ENCODE results near the gene SMAD2.
A peak's percentile ranks its signal among the peaks of the same experiment; 100 is the strongest.

Gene SMAD2

GRCh38 chr18:47935321-47936055 lies 5.0 kb upstream of the SMAD2 start:
- DNase-seq = peak in 2 of 42 donors; percentile 14 to 23
- intact Hi-C loops (cut with DNase I) = no loop called here

- peak in 2 of 42 donors; percentile 6 to 21 for DNase-seq
- intact Hi-C loops (cut with DNase I) = loop anchor here (5.0 kb wide), 1 partner anchor 90 kb away; no protein-coding TSS in a partner anchor
Observed at GRCh38 chr18:47932603-47933002, 2.1 kb upstream of the SMAD2 start.

- intact Hi-C loops (cut with DNase I) = loop anchor here (5.0 kb wide), 1 partner anchor 90 kb away; no protein-coding TSS in a partner anchor
- no peak for DNase-seq
Observed at GRCh38 chr18:47932190-47932589, 1.7 kb upstream of the SMAD2 start.

GRCh38 chr18:47931718-47932103 lies 1.3 kb upstream of the SMAD2 start:
- intact Hi-C loops (cut with DNase I) = loop anchor here (5.0 kb wide), 1 partner anchor 91 kb away; no protein-coding TSS in a partner anchor
- DNase-seq = peak in 14 of 42 donors; percentile 11 to 52 (median 20)

- intact Hi-C loops (cut with DNase I) = loop anchor here (5.0 kb wide), 1 partner anchor 91 kb away; no protein-coding TSS in a partner anchor
- DNase-seq = peak; percentile 93 to 100 (median 99)
Observed at GRCh38 chr18:47930931-47931717, 665 bp upstream of the SMAD2 start.

GRCh38 chr18:47929681-47930198 lies 719 bp downstream of the SMAD2 start:
- DNase-seq = peak in 1 of 42 donors; percentile 14
- intact Hi-C loops (cut with DNase I) = loop anchor here (5.0 kb wide), 1 partner anchor 93 kb away; no protein-coding TSS in a partner anchor

- intact Hi-C loops (cut with DNase I) = no loop called here
- no peak for DNase-seq
Observed at GRCh38 chr18:47928466-47928865, 2.0 kb downstream of the SMAD2 start.

GRCh38 chr18:47926101-47926850 lies 4.2 kb downstream of the SMAD2 start:
- intact Hi-C loops (cut with DNase I) = no loop called here
- DNase-seq = peak in 16 of 42 donors; percentile 7 to 51 (median 23)

GRCh38 chr18:47919916-47920315 lies 10.5 kb downstream of the SMAD2 start:
- DNase-seq = no peak
- intact Hi-C loops (cut with DNase I) = no loop called here

GRCh38 chr18:47917923-47918610 lies 12.4 kb downstream of the SMAD2 start:
- DNase-seq = no peak
- intact Hi-C loops (cut with DNase I) = no loop called here

GRCh38 chr18:47915930-47916329 lies 14.5 kb downstream of the SMAD2 start:
- intact Hi-C loops (cut with DNase I) = no loop called here
- no peak for DNase-seq

- DNase-seq = no peak
- intact Hi-C loops (cut with DNase I) = no loop called here
Observed at GRCh38 chr18:47915229-47915628, 15.2 kb downstream of the SMAD2 start.

GRCh38 chr18:47912794-47913585 lies 17.5 kb downstream of the SMAD2 start:
- no peak for DNase-seq
- intact Hi-C loops (cut with DNase I) = no loop called here

- intact Hi-C loops (cut with DNase I) = no loop called here
Observed at GRCh38 chr18:47912343-47912742, 18.1 kb downstream of the SMAD2 start.

GRCh38 chr18:47911877-47912276 lies 18.6 kb downstream of the SMAD2 start:
- DNase-seq = no peak
- intact Hi-C loops (cut with DNase I) = no loop called here

More at GRCh38 chr18:47912343-47912742, 18.1 kb downstream of the SMAD2 start:
- peak in 14 of 42 donors; percentile 15 to 60 (median 26) for DNase-seq

- no peak for DNase-seq
- intact Hi-C loops (cut with DNase I) = no loop called here
Observed at GRCh38 chr18:47909484-47909883, 21.0 kb downstream of the SMAD2 start.

- intact Hi-C loops (cut with DNase I) = no loop called here
- no peak for DNase-seq
Observed at GRCh38 chr18:47908592-47908991, 21.9 kb downstream of the SMAD2 start.

- no peak for DNase-seq
- intact Hi-C loops (cut with DNase I) = no loop called here
Observed at GRCh38 chr18:47906408-47906807, 24.1 kb downstream of the SMAD2 start.
